Activated gamma-delta T cell treated with Interleukin-2 at 50 U/mL for 16 hours (primary cell): Measurements from ENCODE around the gene RAVER2.
A peak's percentile ranks its signal among the peaks of the same experiment; 100 is the strongest.
"Not testable (repeated sequence)": the region's sequence is repeated elsewhere in the genome, so short reads cannot be mapped to it uniquely, and the experiment has no call there.

Experiments used
- DNase-seq: peaks from one replicate; pipeline ENCODE4 v3.0.0-alpha.2; 2020

Gene RAVER2, protein sequence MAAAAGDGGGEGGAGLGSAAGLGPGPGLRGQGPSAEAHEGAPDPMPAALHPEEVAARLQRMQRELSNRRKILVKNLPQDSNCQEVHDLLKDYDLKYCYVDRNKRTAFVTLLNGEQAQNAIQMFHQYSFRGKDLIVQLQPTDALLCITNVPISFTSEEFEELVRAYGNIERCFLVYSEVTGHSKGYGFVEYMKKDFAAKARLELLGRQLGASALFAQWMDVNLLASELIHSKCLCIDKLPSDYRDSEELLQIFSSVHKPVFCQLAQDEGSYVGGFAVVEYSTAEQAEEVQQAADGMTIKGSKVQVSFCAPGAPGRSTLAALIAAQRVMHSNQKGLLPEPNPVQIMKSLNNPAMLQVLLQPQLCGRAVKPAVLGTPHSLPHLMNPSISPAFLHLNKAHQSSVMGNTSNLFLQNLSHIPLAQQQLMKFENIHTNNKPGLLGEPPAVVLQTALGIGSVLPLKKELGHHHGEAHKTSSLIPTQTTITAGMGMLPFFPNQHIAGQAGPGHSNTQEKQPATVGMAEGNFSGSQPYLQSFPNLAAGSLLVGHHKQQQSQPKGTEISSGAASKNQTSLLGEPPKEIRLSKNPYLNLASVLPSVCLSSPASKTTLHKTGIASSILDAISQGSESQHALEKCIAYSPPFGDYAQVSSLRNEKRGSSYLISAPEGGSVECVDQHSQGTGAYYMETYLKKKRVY

DNA sequence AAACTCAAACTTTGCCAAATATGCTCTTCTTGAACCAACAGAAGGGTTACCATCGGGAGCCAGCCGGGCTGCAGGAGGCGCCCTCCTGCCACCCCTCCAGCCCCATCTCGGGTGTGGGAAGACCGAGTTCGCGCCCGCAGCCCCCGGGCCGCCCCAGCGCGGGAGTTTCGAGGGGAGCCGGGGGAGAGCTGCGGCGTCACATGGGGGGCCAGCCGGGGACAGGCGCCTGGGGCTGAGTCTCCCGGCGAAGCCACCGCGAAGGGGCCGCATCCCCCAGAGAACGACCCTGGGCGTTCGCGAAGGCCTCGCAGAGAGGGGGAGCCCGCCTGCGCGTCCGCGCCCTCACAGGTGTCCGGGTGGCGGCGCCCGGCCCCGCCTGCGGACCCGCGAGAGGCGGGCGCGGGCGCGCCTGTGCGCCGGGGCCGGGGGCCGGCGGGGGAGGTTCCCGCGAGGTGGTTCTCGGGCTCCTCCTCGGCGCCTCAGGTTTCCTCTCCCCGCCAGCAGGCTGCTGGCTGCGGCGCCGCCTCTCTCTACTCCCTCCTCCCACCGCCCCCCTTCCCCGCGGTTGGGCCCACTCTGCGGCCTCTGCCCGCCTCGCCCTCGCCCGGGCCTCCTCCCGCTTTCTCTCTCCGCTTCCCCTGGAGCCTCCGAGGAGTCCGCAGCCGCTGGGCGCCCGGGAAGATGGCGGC, at the start of gene RAVER2:
Gene RAVER2, plus strand, starts transcription at position 584 of the 689 bp plus-strand sequence. Its CDS starts 98 bp downstream, at position 682.
- DNase-seq: peak; percentile 47

DNA sequence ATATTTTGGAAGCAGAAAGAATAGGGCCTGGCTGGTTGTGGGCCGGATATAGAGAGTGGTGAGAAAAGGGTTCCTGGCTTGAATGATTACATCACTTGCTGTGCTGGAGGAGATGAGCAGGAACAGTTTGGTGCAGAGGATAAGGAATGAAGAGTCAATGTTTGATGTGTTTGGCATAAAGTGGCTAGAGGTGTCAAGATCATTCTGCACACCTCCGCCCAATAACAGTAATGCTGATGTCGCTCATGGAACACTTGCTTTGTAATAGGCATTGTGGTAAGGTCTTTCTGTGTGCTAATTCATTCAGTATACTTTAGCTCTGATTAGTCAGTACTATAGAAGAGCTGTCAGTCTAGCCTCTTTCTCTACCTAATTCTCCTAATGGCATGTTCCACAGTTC, 48.0 kb upstream of the RAVER2 start:
- no peak for DNase-seq

DNA sequence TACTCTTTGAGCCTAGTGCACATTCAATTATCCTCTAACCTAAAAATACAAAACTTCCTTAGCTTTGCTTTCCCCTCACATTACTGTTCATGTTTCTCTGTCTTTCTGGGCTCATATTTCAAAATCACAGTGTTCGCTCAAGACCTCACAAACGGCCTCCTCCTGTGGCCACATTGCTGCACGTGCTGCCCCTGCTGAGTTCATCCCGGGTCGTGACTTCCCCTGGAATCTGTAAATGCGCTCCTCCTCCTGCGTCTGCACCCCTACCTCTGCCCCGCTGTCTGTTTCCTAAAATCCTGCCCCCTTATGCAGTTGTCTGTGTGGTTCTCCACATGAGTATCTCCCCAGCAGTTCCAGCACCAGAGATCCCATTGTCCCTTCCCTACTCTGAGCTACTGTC, 45.5 kb upstream of the RAVER2 start:
- DNase-seq: no peak

DNA sequence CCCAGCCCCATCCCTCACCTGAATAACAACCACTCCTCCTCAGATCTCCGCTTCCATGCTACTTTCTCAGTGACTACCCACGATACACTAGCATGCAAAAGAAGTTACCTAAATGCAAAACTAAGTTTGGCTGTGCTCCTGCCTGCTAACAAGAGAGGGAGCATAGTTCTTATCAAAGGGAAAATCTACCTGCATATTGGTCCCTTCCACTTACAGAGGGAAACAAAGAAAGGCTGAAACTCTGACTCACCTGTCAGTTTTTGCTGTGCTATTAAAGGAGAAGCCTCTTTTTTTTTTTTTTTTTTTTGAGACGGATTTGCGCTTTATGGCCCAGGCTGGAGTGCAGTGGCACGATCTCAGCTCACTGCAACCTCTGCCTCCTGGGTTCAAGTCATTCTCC, 43.8 kb upstream of the RAVER2 start:
- no peak for DNase-seq

DNA sequence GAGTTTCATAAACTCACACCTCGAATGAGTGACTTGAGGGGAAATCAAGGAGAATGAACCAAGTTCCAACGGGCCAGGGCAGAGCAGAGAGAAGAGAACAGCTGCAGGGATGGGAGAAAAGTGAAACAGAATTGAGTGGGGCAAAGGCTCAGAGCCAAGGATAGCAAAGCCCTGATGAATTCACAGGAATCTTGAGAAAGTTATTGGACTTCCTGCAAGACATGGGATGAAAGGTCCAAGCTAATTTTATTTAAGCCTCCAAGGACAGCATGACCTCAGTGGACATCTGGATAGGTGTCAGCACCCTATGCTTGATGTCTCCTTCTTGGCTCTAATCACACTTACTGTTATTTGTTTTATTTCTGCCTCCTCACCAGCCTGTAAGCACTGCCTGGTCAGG, 43.0 kb upstream of the RAVER2 start:
- no peak for DNase-seq

DNA sequence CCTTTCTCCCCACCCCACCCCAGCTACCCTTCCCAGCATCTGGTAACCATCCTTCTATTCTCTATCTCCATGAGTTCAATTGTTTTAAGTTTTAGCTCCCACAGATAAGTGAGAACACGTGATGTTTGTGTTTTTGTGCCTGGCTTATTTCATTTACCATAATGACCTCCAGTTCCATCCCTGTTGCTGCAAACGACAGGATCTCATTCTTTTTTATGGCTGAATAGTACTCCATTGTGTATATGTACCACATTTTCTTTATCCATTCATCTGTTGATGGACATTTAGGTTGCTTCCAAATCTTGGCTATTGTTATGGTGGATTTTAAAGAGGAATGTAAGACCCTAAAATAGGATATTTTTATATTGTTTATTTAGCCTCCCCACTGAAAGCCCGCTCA, 42.2 kb upstream of the RAVER2 start:
- DNase-seq: not testable (repeated sequence)

DNA sequence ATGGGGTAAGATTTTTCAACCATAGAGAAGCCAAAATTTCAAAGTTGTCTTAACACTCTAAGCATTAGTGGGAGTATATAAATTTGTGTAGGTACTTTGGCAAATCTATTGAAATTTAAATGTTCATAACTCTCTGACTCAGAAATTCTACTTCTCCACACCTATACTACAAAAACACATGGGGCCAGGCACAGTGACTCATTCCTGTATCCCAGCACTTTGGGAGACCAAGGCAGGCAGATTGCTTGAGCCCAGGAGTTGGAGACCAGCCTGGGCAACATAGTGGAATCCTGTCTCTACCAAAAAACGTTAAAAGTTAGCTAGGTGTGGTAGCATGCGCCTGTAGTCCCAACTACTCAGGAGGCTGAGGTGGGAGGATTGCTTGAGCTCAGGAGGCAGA, 41.3 kb upstream of the RAVER2 start:
- DNase-seq: no peak

DNA sequence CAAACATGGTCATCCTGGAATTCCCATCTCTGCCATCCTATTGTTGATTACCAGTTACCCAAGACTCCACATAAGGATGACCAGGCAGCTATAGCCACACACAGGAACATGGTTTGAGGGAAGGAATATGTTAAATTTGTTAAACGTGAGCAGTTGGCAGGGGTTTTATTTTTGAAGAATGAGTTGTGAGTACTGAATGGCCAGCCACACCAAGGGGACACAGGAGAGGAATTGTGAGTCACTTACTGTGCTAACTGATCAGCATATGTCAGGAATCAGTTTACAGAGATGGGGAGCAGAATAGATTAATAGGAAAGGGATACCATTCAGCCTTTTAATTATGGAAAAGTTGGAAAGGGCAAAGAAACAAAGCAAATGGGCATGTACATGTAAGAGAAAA, 39.3 kb upstream of the RAVER2 start:
- DNase-seq: no peak

DNA sequence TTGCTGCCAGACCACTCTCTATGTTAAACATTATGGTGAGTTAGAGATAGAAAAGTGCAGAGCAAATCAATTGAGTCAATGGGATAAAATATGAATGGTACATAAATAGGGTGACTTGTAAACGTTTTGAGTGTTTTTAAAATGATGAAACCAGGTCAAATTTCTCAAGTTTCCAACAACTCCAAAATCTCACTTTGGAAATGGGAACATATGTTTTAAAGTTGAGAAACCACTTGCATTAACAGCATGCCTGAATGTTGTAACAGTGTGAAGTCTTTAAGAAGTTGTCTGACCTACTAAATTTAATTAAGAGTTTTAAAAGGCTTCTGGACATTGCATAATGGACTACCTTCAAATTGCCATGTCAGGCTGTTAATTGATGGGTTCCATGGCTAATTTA, 33.6 kb upstream of the RAVER2 start:
- no peak for DNase-seq

DNA sequence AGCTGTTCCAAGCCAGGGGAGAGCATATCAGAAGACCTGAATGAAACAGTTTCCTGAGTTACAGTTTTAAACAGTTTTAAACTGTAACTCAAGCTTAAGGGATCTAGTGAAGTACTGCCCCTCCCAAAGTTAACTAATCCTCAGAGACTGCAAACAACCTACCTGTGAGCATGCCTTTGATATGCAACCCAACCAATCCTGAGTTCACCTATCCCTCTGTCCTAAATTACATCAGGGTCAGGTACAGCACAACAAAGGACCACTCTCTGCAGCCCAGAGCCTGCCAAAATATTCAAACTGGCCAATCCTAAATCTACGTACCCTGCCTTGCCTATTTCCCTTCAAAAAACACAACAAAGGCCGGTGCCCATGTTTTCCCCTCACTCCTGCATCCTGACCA, 32.8 kb upstream of the RAVER2 start:
- no peak for DNase-seq

DNA sequence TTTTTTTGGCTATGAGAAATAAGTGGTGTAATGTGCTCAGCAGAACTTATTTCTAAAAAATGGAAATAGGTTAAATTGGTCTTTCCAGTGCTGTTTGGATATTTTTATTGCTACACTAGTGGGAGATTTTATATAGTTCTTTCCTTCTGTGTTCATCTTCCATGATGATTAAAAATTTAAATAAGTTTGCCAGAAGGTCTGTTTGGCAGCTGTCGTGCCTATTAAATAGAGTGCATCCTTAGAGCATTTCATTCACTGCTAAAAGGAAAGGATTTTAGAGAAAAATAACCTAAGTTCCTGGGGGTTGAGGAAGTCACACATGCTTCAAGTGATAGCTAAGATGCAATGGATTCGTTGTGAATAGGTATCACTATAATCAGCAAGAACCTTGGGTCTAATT, 29.7 kb upstream of the RAVER2 start:
- DNase-seq: no peak

DNA sequence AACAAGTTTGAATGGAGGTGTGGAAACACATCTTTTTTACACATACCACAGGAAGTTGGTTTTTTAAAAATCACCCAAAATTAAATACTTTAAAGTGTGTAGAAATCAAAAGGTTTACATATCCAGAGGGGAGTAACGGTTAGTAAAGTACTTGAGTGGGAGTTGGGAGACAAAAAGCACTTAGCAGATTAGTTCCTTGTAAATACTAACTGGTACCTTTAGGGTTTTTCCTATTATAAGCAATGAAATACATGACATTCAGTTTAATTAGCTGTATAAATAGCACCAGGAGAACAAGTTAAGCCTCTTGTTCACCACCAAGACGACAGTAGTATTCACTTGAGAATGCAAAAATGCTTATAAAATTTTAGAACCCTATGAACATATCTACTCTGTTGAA, 23.7 kb upstream of the RAVER2 start:
- DNase-seq: no peak

DNA sequence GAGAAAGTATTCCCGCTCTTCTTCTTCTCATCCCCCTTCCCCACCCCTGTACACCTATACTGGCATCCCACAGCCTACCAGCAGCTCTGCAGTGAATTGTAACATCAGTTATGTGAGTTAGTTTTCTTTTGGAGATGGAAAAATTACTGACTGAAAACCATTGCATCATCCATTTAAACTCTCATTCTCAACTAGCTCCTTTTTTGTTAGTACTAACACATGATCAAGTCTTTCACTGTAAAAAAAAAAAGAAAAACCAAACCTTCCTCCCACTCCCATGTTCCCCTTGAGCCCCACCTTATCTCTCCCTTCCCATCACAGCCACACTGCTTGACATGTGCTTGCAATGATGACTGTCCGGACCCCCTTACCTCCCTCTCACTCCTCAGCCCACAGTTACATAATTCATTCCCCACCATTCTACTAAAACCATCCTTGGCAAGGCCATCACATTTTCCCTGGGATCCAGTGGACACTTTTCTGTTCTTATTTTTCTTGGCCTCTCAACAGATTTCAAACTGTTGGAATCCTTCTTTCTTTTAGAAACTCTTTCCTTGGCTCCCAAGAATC, 23.2 kb upstream of the RAVER2 start:
- no peak for DNase-seq

DNA sequence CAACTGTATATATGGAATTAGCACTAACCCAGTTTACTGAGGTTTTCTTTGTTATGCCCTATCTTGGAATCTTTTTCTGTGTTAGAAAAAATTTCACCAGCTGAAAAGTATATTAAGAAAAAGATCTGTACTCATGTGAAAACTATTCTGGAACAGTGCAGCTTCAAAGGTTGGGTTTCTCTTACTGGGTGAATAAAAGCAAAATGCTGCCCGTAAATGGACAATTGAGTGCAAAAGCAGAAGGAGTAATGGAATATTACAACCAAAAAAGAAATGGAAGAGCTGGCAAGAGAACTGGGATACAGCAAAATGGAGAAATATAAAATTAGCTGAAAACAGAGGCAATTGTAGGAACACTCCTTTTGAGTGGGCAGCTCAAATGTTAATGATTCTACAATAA, 17.0 kb upstream of the RAVER2 start:
- DNase-seq: no peak

DNA sequence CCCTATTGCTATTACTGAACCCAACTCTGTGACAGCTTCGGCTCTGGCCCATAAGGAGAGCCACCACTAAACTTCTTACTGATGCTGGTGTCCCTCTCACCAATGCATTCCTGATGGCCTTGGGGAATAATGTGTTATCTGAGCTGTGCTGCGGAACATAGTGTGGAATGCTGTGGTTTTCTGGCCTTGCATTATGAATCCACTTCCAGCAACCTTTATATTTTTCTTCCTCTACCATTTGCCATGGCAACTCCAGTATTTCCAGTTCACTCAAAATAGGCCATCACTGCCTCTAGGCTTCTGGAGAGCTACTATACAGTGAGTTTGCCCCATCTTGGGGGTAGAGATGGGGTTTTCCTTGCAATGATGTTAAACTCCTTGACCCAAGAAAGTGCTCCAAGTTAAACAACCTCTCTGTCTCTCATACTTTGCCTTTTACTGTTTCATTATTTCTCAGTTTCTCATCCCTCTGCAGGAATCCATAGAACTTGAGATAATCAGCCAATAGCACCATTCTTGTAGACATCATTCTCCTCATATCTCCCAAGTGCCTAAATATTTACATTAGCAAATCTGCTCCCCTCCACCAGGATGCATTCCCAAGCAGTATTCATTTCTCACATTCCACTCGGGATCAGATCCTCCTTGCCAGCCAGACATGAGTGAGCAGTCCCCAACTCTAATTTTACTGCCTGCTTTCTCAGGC, 11.1 kb upstream of the RAVER2 start:
- DNase-seq: no peak

DNA sequence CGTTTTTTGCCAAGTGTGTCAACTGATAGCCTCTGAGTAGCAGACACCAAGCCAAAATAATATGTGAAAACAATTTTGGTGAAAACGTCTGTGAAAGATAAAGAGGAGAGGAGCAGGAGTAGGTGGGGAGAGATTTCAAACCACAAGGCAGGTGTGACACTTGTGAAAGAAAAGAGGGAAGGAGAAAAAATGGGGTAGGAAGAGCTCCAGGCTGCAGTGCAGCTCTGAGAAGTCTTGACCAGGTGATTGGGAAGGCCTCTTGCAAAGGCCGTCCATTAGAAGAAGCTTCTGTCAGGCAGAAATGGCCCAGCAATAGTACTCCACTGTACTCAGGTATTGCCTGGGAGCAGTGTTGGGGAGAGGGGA, 10.6 kb upstream of the RAVER2 start:
- DNase-seq: no peak

DNA sequence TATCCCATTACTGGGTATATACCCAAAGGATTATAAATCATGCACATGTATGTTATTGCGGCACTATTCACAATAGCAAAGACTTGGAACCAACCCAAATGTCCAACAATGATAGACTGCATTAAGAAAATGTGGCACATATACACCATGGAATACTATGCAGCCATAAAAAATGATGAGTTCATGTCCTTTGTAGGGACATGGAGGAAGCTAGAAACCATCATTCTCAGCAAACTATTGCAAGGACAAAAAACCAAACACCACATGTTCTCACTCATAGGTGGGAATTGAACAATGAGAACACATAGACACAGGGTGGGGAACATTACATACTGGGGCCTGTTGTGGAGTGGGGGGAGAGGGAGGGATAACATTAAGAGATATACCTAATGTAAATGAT, 4.2 kb upstream of the RAVER2 start:
- not testable (repeated sequence) for DNase-seq

DNA sequence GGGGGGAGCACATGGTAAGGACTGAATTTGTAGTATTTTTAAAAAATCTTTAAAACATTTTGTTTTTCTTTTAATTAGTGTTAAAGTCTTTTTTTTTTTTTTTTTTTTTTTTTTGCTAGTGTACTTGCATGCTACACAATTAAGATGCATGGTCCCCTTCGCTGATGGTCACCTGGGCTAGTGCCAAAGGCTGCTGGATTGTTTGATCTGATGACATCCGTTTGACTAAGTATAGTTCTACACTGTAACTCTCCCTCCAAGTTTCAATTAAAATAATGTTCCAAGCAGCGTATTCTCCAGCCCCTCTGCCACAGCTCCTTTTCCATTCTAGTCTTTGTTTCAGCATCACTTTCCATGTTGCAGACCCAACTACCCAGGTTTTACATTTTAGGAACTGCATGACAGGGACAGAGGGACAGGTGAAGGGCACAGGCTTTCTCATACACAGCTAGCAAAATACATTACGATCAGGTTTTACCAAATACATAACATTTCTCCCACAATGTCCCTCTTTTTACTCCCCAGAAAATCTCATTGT, 852 bp upstream of the RAVER2 start:
- no peak for DNase-seq

DNA sequence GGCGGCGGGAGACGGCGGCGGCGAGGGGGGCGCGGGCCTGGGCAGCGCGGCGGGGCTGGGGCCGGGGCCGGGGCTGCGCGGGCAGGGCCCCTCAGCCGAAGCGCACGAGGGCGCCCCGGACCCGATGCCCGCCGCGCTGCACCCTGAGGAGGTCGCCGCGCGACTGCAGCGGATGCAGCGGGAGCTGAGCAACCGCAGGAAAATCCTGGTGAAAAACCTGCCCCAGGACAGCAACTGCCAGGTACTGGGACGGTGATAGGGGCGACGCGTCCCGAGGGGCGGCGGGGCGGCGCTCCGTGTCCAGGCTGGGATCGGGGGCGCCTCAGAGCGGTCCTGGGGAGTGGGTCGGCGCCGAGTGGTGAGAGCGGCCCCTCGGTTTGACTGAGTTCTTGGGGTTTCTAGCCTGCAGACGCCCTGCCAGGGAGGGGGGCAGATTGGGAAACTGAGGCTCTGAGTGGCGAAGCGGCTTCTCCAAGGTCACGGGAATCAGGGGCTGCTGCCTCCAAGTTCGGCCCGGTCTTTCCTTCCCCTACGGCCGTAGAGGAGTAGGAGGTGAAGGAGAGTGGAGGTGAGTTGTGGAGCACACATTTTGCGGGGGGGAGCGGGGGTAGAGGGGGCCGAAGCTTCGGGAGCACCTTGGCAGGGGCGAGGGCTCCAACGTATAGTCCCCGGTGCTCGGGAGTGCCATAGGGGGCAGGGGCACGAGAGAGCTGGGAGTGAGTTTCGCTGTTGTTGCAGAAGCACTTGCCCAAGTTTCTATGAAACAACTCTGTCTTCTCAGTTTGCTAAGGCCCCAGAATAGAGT, 508 bp downstream of the RAVER2 start:
- peak; percentile 11 for DNase-seq

DNA sequence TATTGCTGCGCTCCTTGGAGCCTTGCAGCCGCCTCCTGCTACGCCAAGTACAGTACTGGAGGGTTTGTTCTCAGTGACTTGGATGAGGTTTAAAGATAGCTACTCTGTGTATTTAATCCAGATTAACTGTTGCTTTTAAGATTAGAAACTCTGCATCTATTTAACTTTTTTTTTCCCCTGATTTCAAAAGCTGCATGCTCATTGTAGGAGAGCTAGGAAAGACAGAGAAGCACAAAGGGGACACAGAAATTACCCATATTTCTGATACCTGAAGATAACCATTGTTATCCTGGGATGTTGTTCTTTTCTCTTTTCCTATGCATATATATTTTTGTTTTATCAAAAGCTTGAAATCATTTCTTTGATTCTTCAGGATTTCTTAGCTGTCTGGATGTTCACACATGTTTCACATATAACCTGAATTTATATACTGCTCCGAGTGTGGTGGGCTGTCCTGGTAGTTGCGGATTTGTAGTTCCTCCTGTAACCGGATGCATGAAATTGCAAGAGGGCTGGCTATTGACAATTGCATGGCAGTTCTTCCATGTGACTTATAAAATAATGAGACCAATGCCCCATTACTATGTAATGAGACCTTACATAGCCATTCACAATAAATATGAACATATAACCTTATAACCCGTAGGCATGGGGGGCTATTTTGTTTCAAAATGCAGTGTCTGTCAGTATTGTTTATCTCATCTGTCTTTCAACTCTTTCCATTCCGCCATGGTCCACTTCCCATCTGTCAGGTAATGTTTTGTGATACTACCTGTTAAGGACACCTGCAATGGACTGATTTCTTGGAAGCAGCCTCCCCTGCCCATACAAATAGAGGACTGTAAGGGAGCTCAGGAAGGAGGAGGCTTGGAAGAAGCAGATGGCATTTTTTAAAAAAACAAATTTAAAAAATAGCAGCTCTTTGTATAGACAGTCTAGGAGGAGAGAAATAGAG, 1.4 kb downstream of the RAVER2 start:
- no peak for DNase-seq

DNA sequence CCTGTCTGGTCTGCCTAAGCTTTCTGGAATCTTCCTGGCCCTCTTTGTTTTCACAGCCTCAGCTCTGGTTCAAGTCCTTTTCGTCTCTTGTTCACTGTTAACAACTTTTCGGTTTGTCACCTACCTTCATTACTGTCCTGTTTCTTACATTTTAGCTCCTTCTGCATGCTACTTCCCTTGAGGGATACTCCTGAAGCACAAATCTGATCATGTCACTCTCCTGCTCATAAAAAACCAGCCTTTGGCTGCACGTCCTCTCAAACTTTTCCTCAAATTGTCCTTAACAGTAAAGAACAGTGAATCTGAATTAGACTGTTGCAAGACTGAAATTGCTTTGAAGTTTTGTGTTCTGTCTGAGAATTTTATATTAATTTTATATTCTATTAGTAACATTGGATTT, 3.3 kb downstream of the RAVER2 start:
- no peak for DNase-seq
